Vagina (tissue), 2 donors: ENCODE measurements around the gene MYLK4.

Source experiments
- POLR2AphosphoS5 ChIP-seq, 2 donors: sonication (generic); formaldehyde crosslinking; IDR thresholded peaks; one replicate each; pipeline ENCODE4 v1.9.0; 2017; ENCODE audit warnings: antibody characterized with exemption in 2 of 2, mild to moderate bottlenecking in 2 of 2, low read depth in 1 of 2; ENCODE audit not compliant: insufficient read depth in 1 of 2
- TF ChIP-seq, protein P1 (sequence below), 3 experiments: fragments of 450-650 bp in 2 of 3; fragments of 200-600 bp in 1 of 3; sonication (generic) in 1 of 3; IDR thresholded peaks; one replicate each; pipeline ENCODE4 v1.5.1; 2017 to 2019; ENCODE audit warnings: antibody characterized with exemption in 3 of 3, mild to moderate bottlenecking in 2 of 3, moderate library complexity in 2 of 3

DNA sequence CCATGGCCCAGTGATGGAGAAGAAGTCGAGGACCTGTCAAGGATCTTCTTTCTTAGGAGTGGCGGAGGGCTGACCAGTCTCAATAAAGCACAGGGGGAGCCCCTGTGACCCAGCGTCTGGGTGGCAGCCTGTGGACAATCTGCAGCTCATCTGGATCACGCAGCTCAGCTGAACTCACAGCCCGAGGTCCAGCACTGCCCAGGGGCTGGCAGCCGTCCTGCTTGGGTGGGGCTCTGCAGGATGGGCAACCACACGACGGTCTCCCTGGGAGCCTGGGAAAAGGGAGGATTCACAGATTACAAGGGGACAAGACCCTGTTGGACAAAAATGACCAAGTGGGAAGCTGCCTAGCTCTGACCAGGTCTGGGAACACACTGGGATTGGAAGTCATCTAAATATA lies 110.8 kb downstream of the MYLK4 start:
- TF ChIP-seq POLR2AphosphoS5 (IDR thresholded peaks at IDR 0.05; ENCODE audit: insufficient read depth in 1 of 2, low read depth in 1 of 2), result no peak
- TF ChIP-seq, protein P1, sequence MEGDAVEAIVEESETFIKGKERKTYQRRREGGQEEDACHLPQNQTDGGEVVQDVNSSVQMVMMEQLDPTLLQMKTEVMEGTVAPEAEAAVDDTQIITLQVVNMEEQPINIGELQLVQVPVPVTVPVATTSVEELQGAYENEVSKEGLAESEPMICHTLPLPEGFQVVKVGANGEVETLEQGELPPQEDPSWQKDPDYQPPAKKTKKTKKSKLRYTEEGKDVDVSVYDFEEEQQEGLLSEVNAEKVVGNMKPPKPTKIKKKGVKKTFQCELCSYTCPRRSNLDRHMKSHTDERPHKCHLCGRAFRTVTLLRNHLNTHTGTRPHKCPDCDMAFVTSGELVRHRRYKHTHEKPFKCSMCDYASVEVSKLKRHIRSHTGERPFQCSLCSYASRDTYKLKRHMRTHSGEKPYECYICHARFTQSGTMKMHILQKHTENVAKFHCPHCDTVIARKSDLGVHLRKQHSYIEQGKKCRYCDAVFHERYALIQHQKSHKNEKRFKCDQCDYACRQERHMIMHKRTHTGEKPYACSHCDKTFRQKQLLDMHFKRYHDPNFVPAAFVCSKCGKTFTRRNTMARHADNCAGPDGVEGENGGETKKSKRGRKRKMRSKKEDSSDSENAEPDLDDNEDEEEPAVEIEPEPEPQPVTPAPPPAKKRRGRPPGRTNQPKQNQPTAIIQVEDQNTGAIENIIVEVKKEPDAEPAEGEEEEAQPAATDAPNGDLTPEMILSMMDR (IDR thresholded peaks at IDR 0.05), result no peak
